ENCODE measurements around the gene FSTL4. TPM values are rescaled to one million over a fixed set of nuclear protein-coding genes. Genes with fewer than 3 reads are reported as not detected.

FSTL4 gene
- polyA plus RNA-seq, 1 donor from 2014 or later = 0.57 TPM

DNA sequence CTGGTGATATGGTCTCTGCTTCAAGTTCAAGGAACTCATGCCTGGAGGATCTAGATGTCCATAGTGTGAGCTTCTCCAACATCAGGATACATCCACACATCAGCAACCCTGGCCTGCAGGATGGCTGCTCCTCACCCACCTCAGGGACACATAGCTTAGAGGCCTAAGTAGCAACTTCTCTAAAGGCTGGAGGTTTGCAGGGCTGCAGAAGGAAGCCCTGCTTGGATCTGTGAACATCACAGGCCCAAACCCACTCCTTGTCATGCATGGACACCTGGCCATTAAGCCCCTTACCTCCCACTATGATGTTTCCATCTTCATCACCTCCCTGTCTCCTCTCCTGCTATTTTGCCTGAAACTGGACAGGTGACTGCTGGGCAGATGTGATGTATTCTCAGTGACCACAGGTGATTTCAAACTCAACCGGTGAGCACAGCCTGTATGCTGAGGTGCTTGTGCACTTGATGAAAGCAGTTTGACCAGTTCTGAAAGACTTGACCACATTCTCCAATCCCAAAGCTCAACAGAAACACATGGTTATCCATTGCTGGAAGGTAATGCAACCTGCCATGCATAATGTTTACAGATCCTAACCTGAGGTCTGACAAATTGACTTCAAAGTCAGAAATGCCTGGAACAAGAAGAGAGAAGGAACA is 205.2 kb downstream of the FSTL4 start:
- Histone ChIP-seq H3K27me3 (ENCODE audit: insufficient read depth, low read depth, low read length) (no peaks in the 10 kb centered on the region), H3K36me3 (ENCODE audit: insufficient read depth, low read length) (no peaks in the 10 kb centered on the region), H2AFZ (ENCODE audit: low read depth, low read length) (no peak overlapping the region), H3K4me2 (ENCODE audit: low read length) (no peak overlapping the region), H3K4me3 (ENCODE audit: low read length) (no peak overlapping the region), H3K79me2 (replicated peaks; ENCODE audit: insufficient read depth, low read length) (no peaks in the 10 kb centered on the region), H3K9me3 (ENCODE audit: low read length) (no peaks in the 10 kb centered on the region), H3F3A (ENCODE audit: insufficient read depth, low read length, poor library complexity, severe bottlenecking) (no peaks in the 10 kb centered on the region), H3K27ac (ENCODE audit: low read length) (no peak overlapping the region), H4K20me1 (ENCODE audit: insufficient read depth) (no peaks in the 10 kb centered on the region), H3K9me2 (ENCODE audit: insufficient read depth, low read length) (no peaks in the 10 kb centered on the region), H3K9ac (ENCODE audit: low read length) (no peak overlapping the region)
- TF ChIP-seq TAF1 (IDR thresholded peaks at IDR 0.05; ENCODE audit: low read depth) = no peak
- TF ChIP-seq SMC3 (conservative IDR thresholded peaks at IDR 0.05; ENCODE audit: poor library complexity) = no peak
- TF ChIP-seq RAD21 (conservative IDR thresholded peaks at IDR 0.05) = no peak
- no peak for TF ChIP-seq EP300 (conservative IDR thresholded peaks at IDR 0.05; ENCODE audit: poor library complexity, severe bottlenecking)
- TF ChIP-seq, protein P1, sequence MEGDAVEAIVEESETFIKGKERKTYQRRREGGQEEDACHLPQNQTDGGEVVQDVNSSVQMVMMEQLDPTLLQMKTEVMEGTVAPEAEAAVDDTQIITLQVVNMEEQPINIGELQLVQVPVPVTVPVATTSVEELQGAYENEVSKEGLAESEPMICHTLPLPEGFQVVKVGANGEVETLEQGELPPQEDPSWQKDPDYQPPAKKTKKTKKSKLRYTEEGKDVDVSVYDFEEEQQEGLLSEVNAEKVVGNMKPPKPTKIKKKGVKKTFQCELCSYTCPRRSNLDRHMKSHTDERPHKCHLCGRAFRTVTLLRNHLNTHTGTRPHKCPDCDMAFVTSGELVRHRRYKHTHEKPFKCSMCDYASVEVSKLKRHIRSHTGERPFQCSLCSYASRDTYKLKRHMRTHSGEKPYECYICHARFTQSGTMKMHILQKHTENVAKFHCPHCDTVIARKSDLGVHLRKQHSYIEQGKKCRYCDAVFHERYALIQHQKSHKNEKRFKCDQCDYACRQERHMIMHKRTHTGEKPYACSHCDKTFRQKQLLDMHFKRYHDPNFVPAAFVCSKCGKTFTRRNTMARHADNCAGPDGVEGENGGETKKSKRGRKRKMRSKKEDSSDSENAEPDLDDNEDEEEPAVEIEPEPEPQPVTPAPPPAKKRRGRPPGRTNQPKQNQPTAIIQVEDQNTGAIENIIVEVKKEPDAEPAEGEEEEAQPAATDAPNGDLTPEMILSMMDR (IDR thresholded peaks at IDR 0.05; ENCODE audit: poor library complexity, severe bottlenecking) = no peak
- TF ChIP-seq, protein P2, sequence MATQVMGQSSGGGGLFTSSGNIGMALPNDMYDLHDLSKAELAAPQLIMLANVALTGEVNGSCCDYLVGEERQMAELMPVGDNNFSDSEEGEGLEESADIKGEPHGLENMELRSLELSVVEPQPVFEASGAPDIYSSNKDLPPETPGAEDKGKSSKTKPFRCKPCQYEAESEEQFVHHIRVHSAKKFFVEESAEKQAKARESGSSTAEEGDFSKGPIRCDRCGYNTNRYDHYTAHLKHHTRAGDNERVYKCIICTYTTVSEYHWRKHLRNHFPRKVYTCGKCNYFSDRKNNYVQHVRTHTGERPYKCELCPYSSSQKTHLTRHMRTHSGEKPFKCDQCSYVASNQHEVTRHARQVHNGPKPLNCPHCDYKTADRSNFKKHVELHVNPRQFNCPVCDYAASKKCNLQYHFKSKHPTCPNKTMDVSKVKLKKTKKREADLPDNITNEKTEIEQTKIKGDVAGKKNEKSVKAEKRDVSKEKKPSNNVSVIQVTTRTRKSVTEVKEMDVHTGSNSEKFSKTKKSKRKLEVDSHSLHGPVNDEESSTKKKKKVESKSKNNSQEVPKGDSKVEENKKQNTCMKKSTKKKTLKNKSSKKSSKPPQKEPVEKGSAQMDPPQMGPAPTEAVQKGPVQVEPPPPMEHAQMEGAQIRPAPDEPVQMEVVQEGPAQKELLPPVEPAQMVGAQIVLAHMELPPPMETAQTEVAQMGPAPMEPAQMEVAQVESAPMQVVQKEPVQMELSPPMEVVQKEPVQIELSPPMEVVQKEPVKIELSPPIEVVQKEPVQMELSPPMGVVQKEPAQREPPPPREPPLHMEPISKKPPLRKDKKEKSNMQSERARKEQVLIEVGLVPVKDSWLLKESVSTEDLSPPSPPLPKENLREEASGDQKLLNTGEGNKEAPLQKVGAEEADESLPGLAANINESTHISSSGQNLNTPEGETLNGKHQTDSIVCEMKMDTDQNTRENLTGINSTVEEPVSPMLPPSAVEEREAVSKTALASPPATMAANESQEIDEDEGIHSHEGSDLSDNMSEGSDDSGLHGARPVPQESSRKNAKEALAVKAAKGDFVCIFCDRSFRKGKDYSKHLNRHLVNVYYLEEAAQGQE (IDR thresholded peaks at IDR 0.05; ENCODE audit: borderline replicate concordance) = no peak
- TF ChIP-seq EZH2 (IDR thresholded peaks at IDR 0.05; ENCODE audit: borderline replicate concordance, insufficient read depth, low read length, poor library complexity, severe bottlenecking) = no peak
- TF ChIP-seq POLR2AphosphoS5 (IDR thresholded peaks at IDR 0.05) = no peak
- no peak for TF ChIP-seq MXI1 (conservative IDR thresholded peaks at IDR 0.05; ENCODE audit: poor library complexity, severe bottlenecking)

DNA sequence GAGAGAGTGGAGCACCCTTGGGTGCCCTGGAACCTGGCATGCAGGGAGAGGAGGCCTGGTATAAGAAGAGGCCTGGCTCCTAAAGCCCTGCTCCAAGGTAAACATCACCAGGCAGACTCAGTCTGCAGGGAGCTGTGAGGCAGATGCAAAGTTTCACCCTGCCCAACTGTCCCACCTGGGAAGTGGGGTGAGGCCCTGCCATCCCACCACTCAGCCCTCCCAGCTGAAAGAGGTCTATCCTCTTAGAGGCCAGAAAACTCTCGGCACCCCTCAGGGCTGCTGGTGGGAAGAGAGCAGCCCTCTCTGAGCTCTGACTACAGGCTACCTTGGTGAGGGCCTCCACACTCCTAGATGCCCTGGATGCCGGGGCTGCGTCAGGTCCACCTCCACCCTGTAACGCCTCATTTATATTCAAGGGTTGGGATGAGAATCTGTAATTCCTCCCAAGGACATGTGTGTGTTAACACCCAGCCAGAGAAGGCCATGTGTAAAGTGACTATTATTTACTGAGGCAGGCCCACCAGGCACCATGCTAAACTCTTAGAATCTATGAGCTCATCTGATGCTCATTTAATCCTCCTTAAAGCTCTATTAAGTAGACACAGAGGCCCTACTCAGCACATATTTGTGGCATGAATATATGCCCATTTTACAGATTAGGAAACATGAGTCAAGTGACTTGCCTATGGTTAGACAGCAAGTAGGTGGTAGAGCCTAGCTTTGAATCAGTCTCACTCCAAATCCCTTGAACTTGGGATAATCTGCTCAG is 205.9 kb downstream of the FSTL4 start:
- H3K36me3 ChIP-seq (ENCODE audit: insufficient read depth, low read length) = no peaks in the 10 kb centered on the region
- H3K4me2 ChIP-seq (ENCODE audit: low read length) = no peak overlapping the region
- H4K20me1 ChIP-seq (ENCODE audit: insufficient read depth) = no peaks in the 10 kb centered on the region
- TF ChIP-seq EZH2 (IDR thresholded peaks at IDR 0.05; ENCODE audit: borderline replicate concordance, insufficient read depth, low read length, poor library complexity, severe bottlenecking) (no peak), MXI1 (conservative IDR thresholded peaks at IDR 0.05; ENCODE audit: poor library complexity, severe bottlenecking) (no peak), TAF1 (IDR thresholded peaks at IDR 0.05; ENCODE audit: low read depth) (no peak)
- TF ChIP-seq, protein P1 (IDR thresholded peaks at IDR 0.05; ENCODE audit: poor library complexity, severe bottlenecking) = no peak
- TF ChIP-seq, protein P2 (IDR thresholded peaks at IDR 0.05; ENCODE audit: borderline replicate concordance) = no peak
- H3F3A ChIP-seq (ENCODE audit: insufficient read depth, low read length, poor library complexity, severe bottlenecking) = no peaks in the 10 kb centered on the region
- H3K4me3 ChIP-seq (ENCODE audit: low read length) = no peak overlapping the region
- no peak overlapping the region for H3K9ac ChIP-seq (ENCODE audit: low read length)
- no peaks in the 10 kb centered on the region for H3K27me3 ChIP-seq (ENCODE audit: insufficient read depth, low read depth, low read length)
- no peaks in the 10 kb centered on the region for H3K79me2 ChIP-seq (replicated peaks; ENCODE audit: insufficient read depth, low read length)
- H2AFZ ChIP-seq (ENCODE audit: low read depth, low read length) = no peak overlapping the region
- no peaks in the 10 kb centered on the region for H3K9me3 ChIP-seq (ENCODE audit: low read length)
- H3K9me2 ChIP-seq (ENCODE audit: insufficient read depth, low read length) = no peaks in the 10 kb centered on the region
- no peak overlapping the region for H3K27ac ChIP-seq (ENCODE audit: low read length)

Measured in neural cell (in vitro differentiated cells).